Heart right ventricle (tissue), 16 donors: ENCODE measurements around the gene TXNDC15. TPM values are rescaled to one million over a fixed set of nuclear protein-coding genes. Genes with fewer than 3 reads are reported as not detected.
"Not testable (repeated sequence)": the region's sequence is repeated elsewhere in the genome, so short reads cannot be mapped to it uniquely, and the experiment has no call there.

ENCODE experiments used
- ATAC-seq, 8 donors: fragments of 200-7000 bp; cut with Tn5 transposase; one replicate each; pipeline ENCODE4 v1.9.1; 2020; ENCODE audit warnings: mild to moderate bottlenecking in 8 of 8, moderate library complexity in 8 of 8, moderate number of reproducible peaks in 1 of 8
- DNase-seq, 2 donors: peaks; one replicate each; pipeline ENCODE4 v3.0.0-alpha.2; 2020
- H3K27ac ChIP-seq, 10 donors: fragments of 200-600 bp; sonication (generic) in 2 of 10; one replicate each; pipeline versions ENCODE4 v1.5.0 to v1.8.0; 2020 to 2022; ENCODE audit warnings: mild to moderate bottlenecking in 3 of 10
- H3K27me3 ChIP-seq, 7 donors: fragments of 200-600 bp; one replicate each; pipeline ENCODE4 v1.8.0; 2021 to 2022; ENCODE audit warnings: mild to moderate bottlenecking in 2 of 7
- H3K36me3 ChIP-seq, 9 donors: fragments of 200-600 bp; sonication (generic) in 1 of 9; one replicate each; pipeline versions ENCODE4 v1.5.0 to v1.8.0; 2020 to 2022; ENCODE audit warnings: mild to moderate bottlenecking in 2 of 9
- H3K4me1 ChIP-seq, 9 donors: fragments of 200-600 bp; sonication (generic) in 1 of 9; one replicate each; pipeline versions ENCODE4 v1.5.0 to v1.8.0; 2020 to 2022; ENCODE audit warnings: mild to moderate bottlenecking in 4 of 9
- H3K4me3 ChIP-seq, 10 donors: fragments of 200-600 bp; sonication (generic) in 2 of 10; one replicate each; pipeline versions ENCODE4 v1.5.0 to v1.8.0; 2020 to 2022; ENCODE audit warnings: mild to moderate bottlenecking in 7 of 10, moderate library complexity in 2 of 10
- H3K9me3 ChIP-seq, 11 donors: fragments of 200-600 bp in 10 of 11; sonication (generic) in 2 of 11; one replicate each; pipeline versions ENCODE4 v1.5.0 to v1.8.0; 2013 to 2022; ENCODE audit warnings: mild to moderate bottlenecking in 2 of 11, control low read depth in 1 of 11, moderate library complexity in 1 of 11
- WGBS, 2 donors: extraction: QIAGEN DNeasy Blood & Tissue Kit; methylation state at CpG; one replicate each; pipeline ENCODE4 v1.1.7; 2013; ENCODE audit warnings: inconsistent platforms in 1 of 2; 5-methylcytosine and 5-hydroxymethylcytosine counted together
- intact Hi-C, 10 donors: fragments of 100-400 bp; cut with DNase I; formaldehyde crosslinking; loops; one replicate each; pipeline versions ENCODE4 v1.11.1 to v1.14.2; 2022
- polyA plus RNA-seq, 2 donors: library from polyadenylated mRNA; stranded (reverse); fragments of 200-250 nt; gene quantifications; one replicate each; pipeline ENCODE4 v1.2.3, GENCODE V29; 2013
- total RNA-seq, 10 donors: library from RNA; stranded (reverse); fragmentation: NEBNext Ultra II Directional in 3 of 10; extraction: Animal tissue kit (Norgen Biotek cat#: 25700) in 3 of 10; gene quantifications; one replicate each; pipeline versions ENCODE4 v1.2.1 to v1.2.4, GENCODE V29; 2021 to 2023
- TF ChIP-seq, protein P1 (sequence below), 9 donors: fragments of 200-600 bp; sonication (generic) in 2 of 9; IDR thresholded peaks; one replicate each; pipeline versions ENCODE4 v1.5.0 to v1.8.0; 2021 to 2022; ENCODE audit warnings: antibody characterized with exemption in 9 of 9, mild to moderate bottlenecking in 5 of 9, moderate library complexity in 1 of 9
- donor health status: Arrhythmogenic right ventricular cardiomyopathy.
- donor health status: ischemic (EF 13 %, LVEDD 7.1; RV severe dilation, severe dysfunction).
- donor health status: healthy with polysubstance abuse.
- donor health status: DM: no; HTN: yes; CAD: no.
- donor health status: DM: no; HTN: no; CAD: no.
- donor health status: ischemic (EF 25% LVEDD 6.9; RV normal size, moderate dysfunction).
- donor health status: ischemic (EF 25% LVEDD 5.7; RV mildly dilated, moderate dysfunction).
- donor health status: healthy.
- donor health status: DM: yes; HTN: yes; CAD: no.
- donor health status: Ischemic cardiomyopathy.
- donor health status: ischemic (EF 35%, LVEDD 5.7; RV mildly dilated, moderate dysfunction).
- donor health status: nonischemic (EF 11% LVEDD 7.7; RV severe dilation, severe dysfunction).
- donor health status: DM: yes; HTN: yes; CAD: no.
- donor health status: PGD.
- donor health status: ischemic (EF 29% LVEDD 5.4; RV normal size, mild dysfunction).
- donor health status: nonischemic (EF 23%, LVEDD 6.1; RV moderate dilation, normal function).

Gene TXNDC15
- total and polyA plus RNA-seq, 12 donors, result 37.5 to 72.7 (median 58.2) TPM

DNA sequence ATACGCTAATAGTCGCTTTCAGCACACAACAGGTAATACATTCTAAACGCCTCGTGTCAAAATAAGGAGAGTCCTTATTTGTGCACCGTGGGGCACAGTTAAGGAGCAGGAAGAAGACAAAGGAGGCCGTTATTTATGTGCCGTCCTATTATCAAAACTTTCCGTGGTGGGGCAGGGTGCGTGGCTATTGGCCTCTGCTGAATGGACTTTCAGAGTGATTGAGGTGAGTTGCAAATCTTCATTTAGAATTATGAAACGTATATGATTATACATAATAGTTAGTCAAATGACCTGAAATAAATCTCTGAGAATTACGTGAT lies 27.6 kb upstream of the TXNDC15 start:
- peak in 2 of 8 donors; percentile 10 to 13 for ATAC-seq

DNA sequence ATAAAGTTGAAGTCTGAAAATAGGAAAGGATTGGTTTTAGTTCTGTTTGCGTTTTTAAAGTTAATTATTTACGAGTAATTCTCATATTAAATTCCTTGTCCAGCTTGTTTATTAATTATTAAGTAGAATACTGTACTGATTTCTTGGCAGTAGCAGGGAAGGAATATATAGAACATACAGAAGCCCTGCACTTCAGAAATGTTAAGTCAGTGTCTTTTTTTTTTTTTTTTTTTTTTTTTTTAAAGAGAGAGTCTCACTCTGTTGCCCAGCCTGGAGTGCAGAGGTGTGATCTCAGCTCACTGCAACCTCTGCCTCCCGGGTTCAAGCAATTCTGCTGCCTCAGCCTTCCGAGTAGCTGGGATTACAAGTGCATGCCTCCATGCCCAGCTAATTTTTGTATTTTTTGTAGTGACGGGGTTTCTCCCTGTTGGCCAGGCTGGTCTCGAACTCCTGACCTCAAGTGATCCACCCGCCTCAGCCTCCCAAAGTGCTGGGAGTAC lies 24.7 kb upstream of the TXNDC15 start:
- ATAC-seq, DNase-seq, H3K27ac ChIP-seq, H3K27me3 ChIP-seq, H3K9me3 ChIP-seq, H3K4me3 ChIP-seq: not testable (repeated sequence)
- 90 to 92% methylated on average over 7 of the region's 7 CpGs for WGBS, 2 donors
- Histone ChIP-seq H3K36me3 (peaks cover 0 to 60% (median 6%) of the 10 kb centered on the region in 9 donors), H3K4me1 (peaks cover 14 to 71% (median 47%) of the 10 kb centered on the region in 9 donors)
- intact Hi-C loops, result loop anchor here in 4 of 10 donors (5.0 to 10.0 kb wide), 3 partner anchors 53 to 92 kb away; partner anchors contain the start of genes PCBD2 (in 2 of the 4) and DDX46 (in 1 of the 4)

More for the DNA sequence above, 27.6 kb upstream of the TXNDC15 start:
- Histone ChIP-seq H3K27ac (peak overlapping the region; percentile 89 to 99 (median 96)), H3K4me3 (peak overlapping the region; percentile 61 to 98 (median 77)), H3K27me3 (no peaks in the 10 kb centered on the region), H3K4me1 (peaks cover 14 to 56% (median 42%) of the 10 kb centered on the region in 9 donors), H3K9me3 (no peaks in the 10 kb centered on the region), H3K36me3 (peaks cover 0 to 39% (median 0%) of the 10 kb centered on the region in 9 donors)
- WGBS, 2 donors, result 1% methylated on average over 11 of the region's 11 CpGs
- TF ChIP-seq, protein P1, sequence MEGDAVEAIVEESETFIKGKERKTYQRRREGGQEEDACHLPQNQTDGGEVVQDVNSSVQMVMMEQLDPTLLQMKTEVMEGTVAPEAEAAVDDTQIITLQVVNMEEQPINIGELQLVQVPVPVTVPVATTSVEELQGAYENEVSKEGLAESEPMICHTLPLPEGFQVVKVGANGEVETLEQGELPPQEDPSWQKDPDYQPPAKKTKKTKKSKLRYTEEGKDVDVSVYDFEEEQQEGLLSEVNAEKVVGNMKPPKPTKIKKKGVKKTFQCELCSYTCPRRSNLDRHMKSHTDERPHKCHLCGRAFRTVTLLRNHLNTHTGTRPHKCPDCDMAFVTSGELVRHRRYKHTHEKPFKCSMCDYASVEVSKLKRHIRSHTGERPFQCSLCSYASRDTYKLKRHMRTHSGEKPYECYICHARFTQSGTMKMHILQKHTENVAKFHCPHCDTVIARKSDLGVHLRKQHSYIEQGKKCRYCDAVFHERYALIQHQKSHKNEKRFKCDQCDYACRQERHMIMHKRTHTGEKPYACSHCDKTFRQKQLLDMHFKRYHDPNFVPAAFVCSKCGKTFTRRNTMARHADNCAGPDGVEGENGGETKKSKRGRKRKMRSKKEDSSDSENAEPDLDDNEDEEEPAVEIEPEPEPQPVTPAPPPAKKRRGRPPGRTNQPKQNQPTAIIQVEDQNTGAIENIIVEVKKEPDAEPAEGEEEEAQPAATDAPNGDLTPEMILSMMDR (IDR thresholded peaks at IDR 0.05), result no peak
- intact Hi-C loops, result loop anchor here in 7 of 10 donors (1.0 to 10.0 kb wide), 6 partner anchors 28 to 89 kb away; partner anchors contain the start of genes PCBD2 (in 5 of the 7), TXNDC15 (in 2 of the 7) and DDX46 (in 1 of the 7)
- DNase-seq, result no peak

DNA sequence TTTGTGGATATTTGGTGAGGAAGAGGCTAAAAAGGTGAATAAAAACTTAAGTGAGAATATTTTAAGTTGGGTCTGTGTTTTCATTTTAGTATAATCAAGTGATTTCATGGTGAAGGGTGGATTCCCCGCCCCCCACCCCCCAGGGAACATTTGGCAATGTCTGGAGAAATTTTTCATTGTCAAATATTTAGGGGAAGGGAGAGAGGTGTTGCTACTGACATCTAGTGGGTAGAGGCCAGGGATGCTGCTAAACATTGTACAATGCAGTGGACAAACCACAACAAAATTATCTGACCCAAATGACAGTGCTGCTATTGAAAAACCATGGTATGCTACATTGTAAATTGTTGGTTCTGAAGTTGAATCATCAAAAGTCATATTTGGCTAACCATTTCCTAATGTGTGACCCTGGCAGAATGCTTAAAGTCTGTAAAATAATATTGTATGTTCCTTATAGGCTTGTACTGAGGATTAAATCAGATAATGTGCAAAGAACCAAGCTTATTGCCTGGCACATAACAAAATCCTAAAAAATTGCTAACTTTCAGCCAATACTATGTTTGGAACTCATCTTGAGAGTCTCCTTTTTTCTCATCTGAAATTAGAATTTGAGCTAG lies 22.8 kb upstream of the TXNDC15 start:
- TF ChIP-seq, protein P1 (IDR thresholded peaks at IDR 0.05), result peak in 6 of 9 donors; percentile 33 to 51 (median 43)
- H3K36me3 ChIP-seq, result peaks cover 0 to 79% (median 23%) of the 10 kb centered on the region in 9 donors
- H3K4me3 ChIP-seq, result no peak overlapping the region
- no peak overlapping the region for H3K27ac ChIP-seq
- ATAC-seq, result peak in 1 of 8 donors; percentile 38
- H3K4me1 ChIP-seq, result peaks cover 14 to 71% (median 37%) of the 10 kb centered on the region in 9 donors
- no peak for DNase-seq
- H3K27me3 ChIP-seq, result no peaks in the 10 kb centered on the region
- intact Hi-C loops, result no loop called here
- WGBS, 2 donors, result 53 to 59% methylated on average over 1 of the region's 1 CpG
- no peaks in the 10 kb centered on the region for H3K9me3 ChIP-seq

DNA sequence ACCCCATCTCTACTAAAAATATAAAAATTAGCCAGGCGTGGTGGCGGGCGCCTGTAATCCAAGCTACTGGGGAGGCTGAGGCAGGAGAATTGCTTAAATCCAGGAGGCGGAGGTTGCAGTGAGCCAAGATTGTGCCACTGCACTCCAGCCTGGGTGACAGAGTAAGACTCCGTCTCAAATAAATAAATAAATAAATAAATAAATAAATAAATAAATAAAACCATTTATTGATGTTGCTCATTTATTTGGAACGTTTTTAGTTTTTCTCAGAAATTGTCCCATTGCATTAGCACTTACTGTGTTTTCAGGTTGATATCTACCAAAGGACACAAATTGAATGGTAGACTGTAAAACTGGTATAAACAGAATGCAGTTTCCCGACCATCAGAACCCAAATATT lies 17.7 kb upstream of the TXNDC15 start:
- ATAC-seq, H3K4me3 ChIP-seq, H3K27ac ChIP-seq, H3K27me3 ChIP-seq, DNase-seq, H3K9me3 ChIP-seq, intact Hi-C loops: not testable (repeated sequence)
- H3K4me1 ChIP-seq, result peaks cover 0 to 33% (median 5%) of the 10 kb centered on the region in 9 donors
- 92 to 93% methylated on average over 7 of the region's 7 CpGs for WGBS, 2 donors
- peaks cover 0 to 98% (median 42%) of the 10 kb centered on the region in 9 donors for H3K36me3 ChIP-seq

DNA sequence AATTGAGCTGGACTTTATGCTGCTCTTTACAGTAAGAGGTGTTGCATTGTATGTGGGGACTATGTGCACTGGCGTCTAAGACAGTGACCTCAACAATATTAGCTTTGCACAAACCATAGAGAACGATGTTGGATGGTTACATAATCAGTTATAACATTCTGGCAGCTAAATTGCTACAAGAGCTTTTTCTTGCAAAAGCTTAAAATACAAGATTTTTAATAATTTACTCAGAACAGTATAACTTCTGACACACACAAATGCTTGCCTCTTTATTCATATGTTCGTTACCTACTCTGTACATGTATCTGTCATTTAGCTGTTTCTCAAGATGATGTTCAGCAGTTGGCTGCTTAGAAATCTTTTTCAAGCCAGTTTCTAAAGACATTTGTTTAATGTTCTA lies 16.8 kb upstream of the TXNDC15 start:
- no peak for DNase-seq
- Histone ChIP-seq H3K9me3 (no peaks in the 10 kb centered on the region), H3K27me3 (no peaks in the 10 kb centered on the region), H3K27ac (no peak overlapping the region), H3K4me1 (peaks cover 0 to 28% (median 4%) of the 10 kb centered on the region in 9 donors), H3K36me3 (peaks cover 0 to 94% (median 43%) of the 10 kb centered on the region in 9 donors), H3K4me3 (no peak overlapping the region)
- no peak for ATAC-seq
- intact Hi-C loops, result no loop called here
- 67% methylated on average over 3 of the region's 3 CpGs for WGBS, 2 donors
- TF ChIP-seq, protein P1 (IDR thresholded peaks at IDR 0.05), result no peak
